OCI-M2 (cell line): Measurements from ENCODE around the gene TGOLN2.
"Not testable (repeated sequence)": the region's sequence is repeated elsewhere in the genome, so short reads cannot be mapped to it uniquely, and the experiment has no call there.

Source experiments
- DNase-seq: peaks from one replicate; lab custom pipeline; 2025; ENCODE audit not compliant: unreplicated experiment; lab: John Stamatoyannopoulos, UW

TGOLN2 gene

GRCh38 chr2:85327822-85328617 lies at the start of gene TGOLN2:
Gene TGOLN2 (minus strand): TSS chr2:85327989. CDS start chr2:85327962, 27 bp downstream.
- peak; percentile 69 for DNase-seq

GRCh38 chr2:85377083-85377482 lies 49.3 kb upstream of the TGOLN2 start:
- no peak for DNase-seq

- DNase-seq = no peak
Measured at GRCh38 chr2:85376291-85377065, 48.7 kb upstream of the TGOLN2 start.

- no peak for DNase-seq
Measured at GRCh38 chr2:85371045-85371444, 43.3 kb upstream of the TGOLN2 start.

GRCh38 chr2:85369500-85369899 lies 41.7 kb upstream of the TGOLN2 start:
- DNase-seq = no peak

GRCh38 chr2:85368921-85369320 lies 41.1 kb upstream of the TGOLN2 start:
- DNase-seq = no peak

GRCh38 chr2:85367180-85367579 lies 39.4 kb upstream of the TGOLN2 start:
- DNase-seq = no peak

- DNase-seq = not testable (repeated sequence)
Measured at GRCh38 chr2:85362653-85363387, 35.0 kb upstream of the TGOLN2 start.

GRCh38 chr2:85357736-85358135 lies 29.9 kb upstream of the TGOLN2 start:
- DNase-seq = no peak

- DNase-seq = no peak
Measured at GRCh38 chr2:85356186-85356585, 28.4 kb upstream of the TGOLN2 start.

GRCh38 chr2:85355521-85355920 lies 27.7 kb upstream of the TGOLN2 start:
- DNase-seq = no peak

GRCh38 chr2:85355073-85355410 lies 27.3 kb upstream of the TGOLN2 start:
- no peak for DNase-seq

GRCh38 chr2:85354286-85355072 lies 26.7 kb upstream of the TGOLN2 start, which contains the start of the genes ELMOD3 and RETSAT:
Gene ELMOD3 (plus strand): TSS chr2:85354769. CDS start chr2:85357199, 2,430 bp downstream.
Gene RETSAT (minus strand): TSS chr2:85354528. CDS start chr2:85354507, 21 bp downstream.
- DNase-seq = peak; percentile 70

GRCh38 chr2:85353876-85354285 lies 26.1 kb upstream of the TGOLN2 start:
- DNase-seq = no peak

GRCh38 chr2:85347599-85347998 lies 19.8 kb upstream of the TGOLN2 start:
- no peak for DNase-seq

GRCh38 chr2:85344356-85344954 lies 16.7 kb upstream of the TGOLN2 start:
- DNase-seq = no peak

GRCh38 chr2:85343207-85343895 lies 15.6 kb upstream of the TGOLN2 start:
- DNase-seq = not testable (repeated sequence)

GRCh38 chr2:85342156-85342555 lies 14.4 kb upstream of the TGOLN2 start:
- DNase-seq = no peak

GRCh38 chr2:85341269-85342029 lies 13.7 kb upstream of the TGOLN2 start:
- DNase-seq = no peak
